CD14-positive monocyte (primary cell): Measurements from ENCODE around the gene EGFR. TPM values are rescaled to one million over a fixed set of nuclear protein-coding genes. Genes with fewer than 3 reads are reported as not detected.

Source experiments
- DNase-seq, 3 donors: peaks; one replicate each; pipeline ENCODE4 v3.0.0-alpha.2; 2011 to 2022
- H2AFZ ChIP-seq: 2 replicates; pipeline ENCODE4 v1.6.0; 2012; ENCODE audit warnings: mild to moderate bottlenecking, low read depth, low read length, inconsistent platforms; ENCODE audit not compliant: insufficient read depth, poor library complexity, severe bottlenecking
- H3K27ac ChIP-seq, 2 donors: 1 replicate in 1 of 2; 2 replicates in 1 of 2; pipeline ENCODE4 v1.5.1; 2012 to 2013; ENCODE audit warnings: low read length in 2 of 2, control low read depth in 1 of 2, inconsistent platforms in 1 of 2, low read depth in 1 of 2, mild to moderate bottlenecking in 1 of 2
- H3K27me3 ChIP-seq, 2 donors: one replicate each; pipeline versions ENCODE4 v1.6.0 to v1.6.1; 2011 to 2013; ENCODE audit warnings: low read length in 2 of 2; ENCODE audit not compliant: control insufficient read depth in 2 of 2, insufficient read depth in 2 of 2
- H3K36me3 ChIP-seq, 2 donors: replicated peaks in 1 of 2; 1 replicate in 1 of 2; 2 replicates in 1 of 2; pipeline versions ENCODE4 v1.5.1 to v1.6.1; 2012 to 2013; ENCODE audit warnings: low read length in 2 of 2, control low read depth in 1 of 2, inconsistent platforms in 1 of 2, mild to moderate bottlenecking in 1 of 2; ENCODE audit not compliant: insufficient read depth in 2 of 2, control insufficient read depth in 1 of 2
- H3K4me1 ChIP-seq, 2 donors: 1 replicate in 1 of 2; 2 replicates in 1 of 2; pipeline versions ENCODE4 v1.5.1 to v1.6.1; 2012 to 2013; ENCODE audit warnings: low read length in 2 of 2, control low read depth in 1 of 2, inconsistent platforms in 1 of 2, mild to moderate bottlenecking in 1 of 2, moderate library complexity in 1 of 2; ENCODE audit not compliant: insufficient read depth in 2 of 2, control insufficient read depth in 1 of 2
- H3K4me2 ChIP-seq: replicated peaks from 2 replicates; pipeline ENCODE3; 2012; ENCODE audit warnings: low read length, moderate library complexity, mild to moderate bottlenecking; ENCODE audit not compliant: poor library complexity, severe bottlenecking; ENCODE audit errors: extremely low read depth
- H3K4me3 ChIP-seq, 3 experiments: fragments of 200-600 bp in 1 of 3; sonication (generic) in 1 of 3; replicated peaks in 1 of 3; 1 replicate in 2 of 3; 2 replicates in 1 of 3; pipeline ENCODE4 v1.5.1; 2011 to 2013; ENCODE audit warnings: low read length in 3 of 3, mild to moderate bottlenecking in 3 of 3, control low read depth in 2 of 3, low read depth in 2 of 3, inconsistent platforms in 1 of 3, moderate library complexity in 1 of 3
- H3K79me2 ChIP-seq: 2 replicates; pipeline ENCODE4 v1.6.0; 2012; ENCODE audit warnings: mild to moderate bottlenecking, control low read depth, inconsistent platforms, low read length, moderate library complexity; ENCODE audit not compliant: insufficient read depth
- H3K9ac ChIP-seq: 2 replicates; pipeline ENCODE4 v1.6.0; 2017; ENCODE audit warnings: low read length, mild to moderate bottlenecking; ENCODE audit not compliant: insufficient read depth, poor library complexity, severe bottlenecking
- H3K9me3 ChIP-seq, 2 donors: replicated peaks in 1 of 2; 1 replicate in 1 of 2; 2 replicates in 1 of 2; pipeline versions ENCODE4 v1.5.1 to v1.6.1; 2012 to 2013; ENCODE audit warnings: low read length in 2 of 2, control low read depth in 1 of 2; ENCODE audit not compliant: control insufficient read depth in 1 of 2, insufficient read depth in 1 of 2
- H4K20me1 ChIP-seq: 2 replicates; pipeline ENCODE4 v1.6.0; 2012; ENCODE audit warnings: mild to moderate bottlenecking, low read length, control low read depth, moderate library complexity; ENCODE audit not compliant: insufficient read depth
- H3K27ac Mint-ChIP-seq, 7 donors: one replicate each; pipeline ENCODE4 v1.8.0; 2020; ENCODE audit warnings: mild to moderate bottlenecking in 7 of 7, mixed read lengths in 7 of 7, moderate library complexity in 6 of 7, inconsistent platforms in 2 of 7
- H3K27me3 Mint-ChIP-seq, 3 donors: one replicate each; pipeline ENCODE4 v1.8.0; 2021 to 2022; ENCODE audit warnings: low read depth in 3 of 3, mild to moderate bottlenecking in 3 of 3, mixed read lengths in 3 of 3, moderate library complexity in 3 of 3, inconsistent platforms in 1 of 3
- H3K36me3 Mint-ChIP-seq, 2 donors: one replicate each; pipeline ENCODE4 v1.8.0; 2020; ENCODE audit warnings: mixed read lengths in 2 of 2, inconsistent platforms in 1 of 2, mild to moderate bottlenecking in 1 of 2
- H3K4me1 Mint-ChIP-seq: one replicate; pipeline ENCODE4 v1.8.0; 2020; ENCODE audit warnings: mild to moderate bottlenecking, mixed read lengths
- H3K4me3 Mint-ChIP-seq, 2 donors: one replicate each; pipeline ENCODE4 v1.8.0; 2020; ENCODE audit warnings: mild to moderate bottlenecking in 2 of 2, mixed read lengths in 2 of 2, moderate library complexity in 1 of 2
- H3K9me3 Mint-ChIP-seq, 7 donors: one replicate each; pipeline ENCODE4 v1.8.0; 2020 to 2022; ENCODE audit warnings: mixed read lengths in 7 of 7, mild to moderate bottlenecking in 6 of 7, moderate library complexity in 6 of 7, inconsistent platforms in 2 of 7
- WGBS: methylation state at CpG from one replicate; pipeline ENCODE4 v1.1.5; 2013; ENCODE audit warnings: missing lambda C conversion rate; ENCODE audit not compliant: insufficient coverage; 5-methylcytosine and 5-hydroxymethylcytosine counted together
- intact Hi-C, 2 donors: fragments of 100-400 bp; cut with micrococcal nuclease; formaldehyde crosslinking; loops; one replicate each; pipeline versions ENCODE4 v1.15.0 to v1.15.1; 2023
- polyA plus RNA-seq, 3 donors: library from polyadenylated mRNA; depleted of rRNA in 1 of 3; unstranded in 2 of 3; stranded (reverse) in 1 of 3; fragments of 300-500 nt in 2 of 3; fragments of >200 nt in 1 of 3; fragmentation: Illumina TruSeq in 2 of 3; gene quantifications; 1 replicate in 2 of 3; 2 replicates in 1 of 3; pipeline ENCODE4 v1.2.3, GENCODE V29; 2012 to 2021
- TF ChIP-seq, protein P1 (sequence below): fragments of 200-600 bp; IDR thresholded peaks from one replicate; pipeline ENCODE4 v1.8.0; 2022; ENCODE audit warnings: antibody characterized with exemption, mild to moderate bottlenecking

Gene EGFR
- polyA plus RNA-seq, 3 donors: not detected

DNA sequence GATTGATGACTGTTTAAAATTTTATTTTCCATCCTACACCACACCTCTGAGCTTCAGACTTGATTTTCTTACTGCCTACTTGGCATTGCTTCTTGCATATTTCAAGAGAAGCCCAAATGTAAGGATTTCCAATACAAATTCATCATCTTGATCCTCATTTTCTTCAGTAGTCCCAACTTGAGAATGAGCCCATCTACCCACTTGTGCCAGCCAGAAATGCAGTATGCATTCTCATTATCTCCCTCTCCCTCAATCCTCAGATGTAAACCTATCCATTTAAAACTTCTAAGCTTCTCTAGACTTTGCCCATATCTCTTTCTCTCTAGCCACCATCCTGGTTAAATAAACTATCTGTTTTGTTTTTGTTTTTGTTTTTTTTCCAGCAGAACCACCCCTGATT, 22.4 kb upstream of the EGFR start:
- Mint-ChIP-seq H3K27ac (no peak overlapping the region), H3K4me1 (no peaks in the 10 kb centered on the region), H3K36me3 (no peaks in the 10 kb centered on the region), H3K9me3 (peaks cover 0 to 9% (median 3%) of the 10 kb centered on the region in 7 donors), H3K27me3 (peaks cover 1 to 3% (median 2%) of the 10 kb centered on the region in 3 donors), H3K4me3 (no peak overlapping the region)
- no peak for DNase-seq
- Histone ChIP-seq H2AFZ (no peak overlapping the region), H3K4me2 (no peak overlapping the region), H3K27me3 (no peaks in the 10 kb centered on the region), H3K79me2 (no peaks in the 10 kb centered on the region), H3K36me3 (no peaks in the 10 kb centered on the region), H3K9ac (no peak overlapping the region), H3K27ac (no peak overlapping the region), H4K20me1 (no peaks in the 10 kb centered on the region), H3K4me1 (no peaks in the 10 kb centered on the region), H3K9me3 (peaks cover 0 to 4% of the 10 kb centered on the region in 2 donors), H3K4me3 (no peak overlapping the region)
- TF ChIP-seq, protein P1, sequence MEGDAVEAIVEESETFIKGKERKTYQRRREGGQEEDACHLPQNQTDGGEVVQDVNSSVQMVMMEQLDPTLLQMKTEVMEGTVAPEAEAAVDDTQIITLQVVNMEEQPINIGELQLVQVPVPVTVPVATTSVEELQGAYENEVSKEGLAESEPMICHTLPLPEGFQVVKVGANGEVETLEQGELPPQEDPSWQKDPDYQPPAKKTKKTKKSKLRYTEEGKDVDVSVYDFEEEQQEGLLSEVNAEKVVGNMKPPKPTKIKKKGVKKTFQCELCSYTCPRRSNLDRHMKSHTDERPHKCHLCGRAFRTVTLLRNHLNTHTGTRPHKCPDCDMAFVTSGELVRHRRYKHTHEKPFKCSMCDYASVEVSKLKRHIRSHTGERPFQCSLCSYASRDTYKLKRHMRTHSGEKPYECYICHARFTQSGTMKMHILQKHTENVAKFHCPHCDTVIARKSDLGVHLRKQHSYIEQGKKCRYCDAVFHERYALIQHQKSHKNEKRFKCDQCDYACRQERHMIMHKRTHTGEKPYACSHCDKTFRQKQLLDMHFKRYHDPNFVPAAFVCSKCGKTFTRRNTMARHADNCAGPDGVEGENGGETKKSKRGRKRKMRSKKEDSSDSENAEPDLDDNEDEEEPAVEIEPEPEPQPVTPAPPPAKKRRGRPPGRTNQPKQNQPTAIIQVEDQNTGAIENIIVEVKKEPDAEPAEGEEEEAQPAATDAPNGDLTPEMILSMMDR: no peak
- intact Hi-C loops: no loop called here

DNA sequence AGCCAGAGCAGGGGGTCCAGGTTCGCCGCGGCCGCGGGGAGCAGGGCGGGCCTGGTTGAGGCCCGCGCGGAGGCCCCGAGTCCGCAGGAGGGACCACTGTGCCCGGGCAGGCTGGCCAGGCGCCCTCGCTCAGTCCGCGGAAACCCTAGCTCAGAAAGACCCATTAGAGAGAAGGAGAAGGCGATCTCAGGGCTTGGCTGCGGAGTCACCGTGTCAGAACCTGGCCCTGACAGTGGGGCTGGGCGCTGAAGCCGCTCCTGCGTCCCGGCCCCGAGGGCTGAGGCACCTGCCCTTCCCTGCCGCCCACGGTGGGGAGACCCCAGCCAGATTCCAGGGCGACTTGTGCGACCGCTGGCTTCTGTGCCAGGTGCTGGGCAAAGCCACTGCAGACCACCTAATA, 14.2 kb upstream of the EGFR start:
- Mint-ChIP-seq H3K27ac (no peak overlapping the region), H3K27me3 (peaks cover 7 to 8% (median 8%) of the 10 kb centered on the region in 3 donors), H3K4me3 (no peak overlapping the region), H3K36me3 (no peaks in the 10 kb centered on the region), H3K4me1 (no peaks in the 10 kb centered on the region), H3K9me3 (peaks cover 5 to 11% (median 7%) of the 10 kb centered on the region in 7 donors)
- H3K36me3 ChIP-seq: no peaks in the 10 kb centered on the region
- intact Hi-C loops: no loop called here
- H3K27ac ChIP-seq: no peak overlapping the region
- H3K4me1 ChIP-seq: no peaks in the 10 kb centered on the region
- no peak overlapping the region for H3K4me3 ChIP-seq
- H3K9ac ChIP-seq: no peak overlapping the region
- no peak overlapping the region for H3K4me2 ChIP-seq
- H2AFZ ChIP-seq: no peak overlapping the region
- no peaks in the 10 kb centered on the region for H3K27me3 ChIP-seq
- TF ChIP-seq, protein P1: no peak
- 60% methylated on average over 29 of the region's 29 CpGs for whole genome bisulfite sequencing
- peaks cover 0 to 21% of the 10 kb centered on the region in 2 donors for H3K9me3 ChIP-seq
- H4K20me1 ChIP-seq: no peaks in the 10 kb centered on the region
- H3K79me2 ChIP-seq: no peaks in the 10 kb centered on the region
- no peak for DNase-seq
